DMS114 treated with DMSO at 0.1 percent for 48 hours (cell line): Measurements from ENCODE around the gene DNASE1.

Experiments
- DNase-seq: peaks from one replicate; lab custom pipeline; 2025; ENCODE audit not compliant: unreplicated experiment; lab: John Stamatoyannopoulos, UW

Gene DNASE1

GRCh38 chr16:3661922-3662321, 7.4 kb downstream of the DNASE1 start:
- DNase-seq: no peak

GRCh38 chr16:3662601-3663000, 8.1 kb downstream of the DNASE1 start:
- no peak for DNase-seq

GRCh38 chr16:3664187-3664896, 9.9 kb downstream of the DNASE1 start:
- no peak for DNase-seq

- no peak for DNase-seq
Measured at GRCh38 chr16:3665508-3665907, 11.0 kb downstream of the DNASE1 start.

- DNase-seq: no peak
Measured at GRCh38 chr16:3668626-3669025, 14.1 kb downstream of the DNASE1 start.

GRCh38 chr16:3669082-3669481, 14.6 kb downstream of the DNASE1 start:
- no peak for DNase-seq

- no peak for DNase-seq
Measured at GRCh38 chr16:3670711-3671110, 16.2 kb downstream of the DNASE1 start.

- no peak for DNase-seq
Measured at GRCh38 chr16:3671424-3671823, 16.9 kb downstream of the DNASE1 start.

- no peak for DNase-seq
Measured at GRCh38 chr16:3672571-3673041, 18.1 kb downstream of the DNASE1 start.

GRCh38 chr16:3673201-3673600, 18.7 kb downstream of the DNASE1 start:
- DNase-seq: no peak

GRCh38 chr16:3673676-3674377, 19.3 kb downstream of the DNASE1 start:
- DNase-seq: no peak

- DNase-seq: no peak
Measured at GRCh38 chr16:3674513-3675295, 20.2 kb downstream of the DNASE1 start.

GRCh38 chr16:3675601-3676130, 21.2 kb downstream of the DNASE1 start:
- no peak for DNase-seq

- DNase-seq: no peak
Measured at GRCh38 chr16:3677994-3678393, 23.5 kb downstream of the DNASE1 start.

- DNase-seq: no peak
Measured at GRCh38 chr16:3681206-3681605, 26.7 kb downstream of the DNASE1 start.

GRCh38 chr16:3687021-3687420, 32.5 kb downstream of the DNASE1 start:
- DNase-seq: no peak

- no peak for DNase-seq
Measured at GRCh38 chr16:3687792-3688191, 33.3 kb downstream of the DNASE1 start.

- no peak for DNase-seq
Measured at GRCh38 chr16:3689731-3690130, 35.2 kb downstream of the DNASE1 start.

- DNase-seq: peak; percentile 37
Measured at GRCh38 chr16:3690470-3690928, 36.0 kb downstream of the DNASE1 start.

GRCh38 chr16:3690980-3691720, 36.7 kb downstream of the DNASE1 start:
- no peak for DNase-seq

GRCh38 chr16:3691761-3692160, 37.3 kb downstream of the DNASE1 start:
- DNase-seq: no peak
